ENCODE data around the gene TBX5. TPM values are rescaled to one million over a fixed set of nuclear protein-coding genes. Genes with fewer than 3 reads are reported as not detected.
"Not testable (repeated sequence)": the region's sequence is repeated elsewhere in the genome, so short reads cannot be mapped to it uniquely, and the experiment has no call there.

The TBX5 gene
- total RNA-seq, 1 donor from 2014 or later: not detected

GRCh38 chr12:114371250-114371649 lies 34.7 kb downstream of the TBX5 start:
- DNase-seq: no peak

- no peak for DNase-seq
Observed at GRCh38 chr12:114368685-114369452, 37.1 kb downstream of the TBX5 start.

- DNase-seq: no peak
Observed at GRCh38 chr12:114361992-114362391, 44.0 kb downstream of the TBX5 start.

GRCh38 chr12:114361545-114361944 lies 44.4 kb downstream of the TBX5 start:
- DNase-seq: no peak

GRCh38 chr12:114360485-114360884 lies 45.5 kb downstream of the TBX5 start:
- DNase-seq: no peak

- no peak for DNase-seq
Observed at GRCh38 chr12:114355389-114356088, 50.4 kb downstream of the TBX5 start.

- not testable (repeated sequence) for DNase-seq
Observed at GRCh38 chr12:114349239-114349638, 56.7 kb downstream of the TBX5 start.

- no peak for DNase-seq
Observed at GRCh38 chr12:114347861-114348260, 58.1 kb downstream of the TBX5 start.

- DNase-seq: no peak
Observed at GRCh38 chr12:114344831-114345230, 61.1 kb downstream of the TBX5 start.

GRCh38 chr12:114344303-114344663 lies 61.7 kb downstream of the TBX5 start:
- DNase-seq: no peak

GRCh38 chr12:114343585-114344302 lies 62.2 kb downstream of the TBX5 start:
- no peak for DNase-seq

GRCh38 chr12:114342656-114343055 lies 63.3 kb downstream of the TBX5 start:
- DNase-seq: no peak

- DNase-seq: no peak
Observed at GRCh38 chr12:114341635-114342034, 64.3 kb downstream of the TBX5 start.

GRCh38 chr12:114340231-114340630 lies 65.7 kb downstream of the TBX5 start:
- no peak for DNase-seq

- no peak for DNase-seq
Observed at GRCh38 chr12:114339626-114340025, 66.3 kb downstream of the TBX5 start.

GRCh38 chr12:114335607-114336006 lies 70.3 kb downstream of the TBX5 start:
- DNase-seq: no peak

- DNase-seq: no peak
Observed at GRCh38 chr12:114334395-114334794, 71.5 kb downstream of the TBX5 start.

- DNase-seq: no peak
Observed at GRCh38 chr12:114328292-114328691, 77.7 kb downstream of the TBX5 start.

GRCh38 chr12:114327765-114328164 lies 78.2 kb downstream of the TBX5 start:
- DNase-seq: no peak

GRCh38 chr12:114321524-114321923 lies 84.4 kb downstream of the TBX5 start:
- no peak for DNase-seq

- no peak for DNase-seq
Observed at GRCh38 chr12:114320968-114321367, 85.0 kb downstream of the TBX5 start.

GRCh38 chr12:114320101-114320500 lies 85.8 kb downstream of the TBX5 start:
- no peak for DNase-seq

- no peak for DNase-seq
Observed at GRCh38 chr12:114319422-114319821, 86.5 kb downstream of the TBX5 start.

- no peak for DNase-seq
Observed at GRCh38 chr12:114318984-114319383, 87.0 kb downstream of the TBX5 start.
